Tibial nerve (tissue), 4 donors: ENCODE data around the gene ARL5B. TPM values are rescaled to one million over a fixed set of nuclear protein-coding genes. Genes with fewer than 3 reads are reported as not detected.
A peak's percentile ranks its signal among the peaks of the same experiment; 100 is the strongest.

Experiments
- DNase-seq, 2 donors: peaks; one replicate each; pipeline ENCODE4 v3.0.0-alpha.2; 2019; ENCODE audit warnings: low spot score in 2 of 2
- H3K27ac ChIP-seq, 4 donors: fragments of 200-600 bp; sonication (generic) in 3 of 4; one replicate each; pipeline ENCODE4 v1.5.1; 2017 to 2019; ENCODE audit warnings: mild to moderate bottlenecking in 1 of 4
- H3K27me3 ChIP-seq, 2 donors: fragments of 200-600 bp; sonication (generic) in 1 of 2; one replicate each; pipeline versions ENCODE4 v1.5.1 to v1.6.0; 2017 to 2019
- H3K36me3 ChIP-seq, 3 donors: fragments of 200-600 bp; sonication (generic); one replicate each; pipeline ENCODE4 v1.5.1; 2018 to 2019
- H3K4me1 ChIP-seq, 4 donors: fragments of 200-600 bp; sonication (generic) in 3 of 4; one replicate each; pipeline ENCODE4 v1.5.1; 2017 to 2019
- H3K4me3 ChIP-seq, 4 donors: fragments of 200-600 bp; sonication (generic) in 3 of 4; one replicate each; pipeline ENCODE4 v1.5.1; 2017 to 2019; ENCODE audit warnings: mild to moderate bottlenecking in 1 of 4, moderate library complexity in 1 of 4
- H3K9me3 ChIP-seq, 4 donors: fragments of 200-600 bp; sonication (generic) in 3 of 4; one replicate each; pipeline ENCODE4 v1.5.1; 2017 to 2019
- EP300 ChIP-seq, 2 donors: sonication (generic); formaldehyde crosslinking; IDR thresholded peaks; one replicate each; pipeline ENCODE4 v1.6.1; 2017; ENCODE audit warnings: antibody characterized with exemption in 2 of 2, mild to moderate bottlenecking in 1 of 2
- POLR2A ChIP-seq, 2 donors: fragments of 450-650 bp; IDR thresholded peaks; one replicate each; pipeline ENCODE4 v1.6.1; 2017; ENCODE audit warnings: antibody characterized with exemption in 2 of 2, mild to moderate bottlenecking in 2 of 2, moderate library complexity in 2 of 2
- WGBS, 2 donors: methylation state at CpG; one replicate each; pipeline ENCODE4 v1.1.5; 2018; 5-methylcytosine and 5-hydroxymethylcytosine counted together
- total RNA-seq, 4 donors: library from RNA; depleted of rRNA; stranded (reverse); fragments of >200 nt; gene quantifications; one replicate each; pipeline ENCODE4 v1.1.0, GENCODE V29; 2016
- TF ChIP-seq, protein P1 (sequence below), 5 experiments: fragments of 200-600 bp in 3 of 5; fragments of 450-650 bp in 2 of 5; sonication (generic) in 3 of 5; IDR thresholded peaks; one replicate each; pipeline ENCODE4 v1.5.1; 2016 to 2019; ENCODE audit warnings: antibody characterized with exemption in 5 of 5, mild to moderate bottlenecking in 3 of 5, moderate library complexity in 2 of 5

ARL5B gene
- total RNA-seq, 4 donors from 2014 or later, result 9.4 to 11.1 (median 9.6) TPM

DNA sequence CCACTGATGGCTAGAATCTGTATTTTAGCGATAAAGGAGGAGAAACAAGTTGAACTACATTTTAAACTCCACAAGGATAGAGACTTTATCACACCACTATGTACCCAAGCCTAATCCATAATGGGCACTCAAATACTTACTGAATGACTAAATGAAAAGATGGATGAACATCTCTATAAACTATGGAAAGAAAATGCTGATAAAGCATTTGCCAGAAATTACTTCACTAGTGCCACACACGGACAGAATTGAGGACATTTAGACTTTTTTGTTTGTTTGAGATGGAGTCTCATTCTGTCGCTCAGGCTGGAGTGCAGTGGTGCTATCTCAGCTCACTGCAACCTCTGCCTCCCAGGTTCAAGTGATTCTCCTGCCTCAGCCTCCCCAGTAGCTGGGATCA, 6.1 kb upstream of the ARL5B start:
- H3K9me3 ChIP-seq, result no peaks in the 10 kb centered on the region
- H3K27me3 ChIP-seq, result no peaks in the 10 kb centered on the region
- TF ChIP-seq, protein P1, sequence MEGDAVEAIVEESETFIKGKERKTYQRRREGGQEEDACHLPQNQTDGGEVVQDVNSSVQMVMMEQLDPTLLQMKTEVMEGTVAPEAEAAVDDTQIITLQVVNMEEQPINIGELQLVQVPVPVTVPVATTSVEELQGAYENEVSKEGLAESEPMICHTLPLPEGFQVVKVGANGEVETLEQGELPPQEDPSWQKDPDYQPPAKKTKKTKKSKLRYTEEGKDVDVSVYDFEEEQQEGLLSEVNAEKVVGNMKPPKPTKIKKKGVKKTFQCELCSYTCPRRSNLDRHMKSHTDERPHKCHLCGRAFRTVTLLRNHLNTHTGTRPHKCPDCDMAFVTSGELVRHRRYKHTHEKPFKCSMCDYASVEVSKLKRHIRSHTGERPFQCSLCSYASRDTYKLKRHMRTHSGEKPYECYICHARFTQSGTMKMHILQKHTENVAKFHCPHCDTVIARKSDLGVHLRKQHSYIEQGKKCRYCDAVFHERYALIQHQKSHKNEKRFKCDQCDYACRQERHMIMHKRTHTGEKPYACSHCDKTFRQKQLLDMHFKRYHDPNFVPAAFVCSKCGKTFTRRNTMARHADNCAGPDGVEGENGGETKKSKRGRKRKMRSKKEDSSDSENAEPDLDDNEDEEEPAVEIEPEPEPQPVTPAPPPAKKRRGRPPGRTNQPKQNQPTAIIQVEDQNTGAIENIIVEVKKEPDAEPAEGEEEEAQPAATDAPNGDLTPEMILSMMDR (IDR thresholded peaks at IDR 0.05), result no peak
- no peak for TF ChIP-seq EP300 (IDR thresholded peaks at IDR 0.05)
- no peak for TF ChIP-seq POLR2A (IDR thresholded peaks at IDR 0.05)
- H3K27ac ChIP-seq, result no peak overlapping the region
- H3K4me3 ChIP-seq, result no peak overlapping the region
- peaks cover 0 to 2% (median 0%) of the 10 kb centered on the region in 3 donors for H3K36me3 ChIP-seq
- WGBS, 2 donors, result 88 to 93% methylated on average over 3 of the region's 3 CpGs
- no peak for DNase-seq
- peaks cover 0 to 43% (median 22%) of the 10 kb centered on the region in 4 donors for H3K4me1 ChIP-seq

DNA sequence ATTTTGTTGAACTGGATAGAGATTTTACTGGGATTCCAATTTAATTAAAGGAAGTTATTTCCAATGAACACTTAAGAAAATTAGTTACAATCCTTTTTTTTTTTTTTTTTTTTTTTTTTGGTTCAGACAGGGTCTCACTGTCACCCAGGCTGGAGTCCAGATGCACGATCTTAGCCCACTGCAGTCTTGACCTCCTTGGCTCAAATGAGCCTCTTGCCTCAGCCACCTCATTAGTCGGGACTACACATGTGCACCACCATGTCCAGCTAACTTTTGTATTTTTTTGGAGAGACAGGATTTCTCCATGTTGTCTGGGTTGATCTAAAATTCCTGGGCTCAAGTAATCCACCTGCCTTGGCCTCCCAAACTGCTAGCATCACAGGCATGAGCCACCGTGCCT, 2.5 kb upstream of the ARL5B start:
- TF ChIP-seq POLR2A (IDR thresholded peaks at IDR 0.05) (no peak), EP300 (IDR thresholded peaks at IDR 0.05) (no peak)
- TF ChIP-seq, protein P1 (IDR thresholded peaks at IDR 0.05), result no peak
- H3K27me3 ChIP-seq, result no peaks in the 10 kb centered on the region
- H3K4me3 ChIP-seq, result no peak overlapping the region
- H3K27ac ChIP-seq, result no peak overlapping the region
- no peaks in the 10 kb centered on the region for H3K9me3 ChIP-seq
- DNase-seq, result no peak
- 60 to 74% methylated on average over 3 of the region's 3 CpGs for WGBS, 2 donors
- H3K4me1 ChIP-seq, result peaks cover 0 to 37% (median 17%) of the 10 kb centered on the region in 4 donors
- peaks cover 0 to 2% (median 0%) of the 10 kb centered on the region in 3 donors for H3K36me3 ChIP-seq

DNA sequence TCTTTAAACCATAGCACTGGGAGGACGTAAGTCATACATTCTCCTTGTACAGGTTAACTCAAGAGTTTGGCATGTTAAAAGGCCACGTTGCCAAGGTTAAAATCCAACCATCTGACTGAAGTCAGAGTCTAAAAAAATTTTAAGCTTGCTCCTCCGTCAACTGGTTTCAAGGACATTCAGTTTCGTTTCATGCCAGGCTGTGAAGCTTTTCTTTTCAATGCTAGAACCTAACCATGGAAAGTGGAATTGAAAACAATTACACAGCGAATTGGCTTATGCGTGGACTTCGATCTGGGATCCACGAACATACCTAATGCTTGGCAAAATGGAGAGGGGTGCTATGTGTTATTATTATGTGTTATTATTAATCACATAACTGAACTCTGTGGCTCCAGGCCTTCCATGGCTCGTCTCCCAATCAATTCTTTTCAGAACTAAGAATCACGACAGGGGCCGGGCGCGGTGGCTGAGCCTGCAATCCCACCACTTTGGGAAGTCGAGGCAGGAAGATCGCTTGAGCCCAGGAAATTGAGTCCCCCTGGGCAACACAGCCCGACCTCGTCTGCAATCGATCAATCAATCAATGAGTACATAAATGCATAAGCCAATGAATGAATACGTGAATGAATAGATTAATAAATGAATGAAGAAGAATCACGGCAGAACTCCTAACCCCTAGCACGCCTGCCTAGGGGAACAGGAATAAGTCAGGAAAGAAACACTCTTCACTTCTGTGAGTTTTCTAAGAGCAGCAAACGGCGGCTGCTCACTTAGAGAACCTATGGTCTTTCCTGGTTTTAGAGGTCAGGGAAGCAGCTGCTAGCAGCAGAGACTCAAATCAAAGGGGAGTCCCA, 733 bp upstream of the ARL5B start:
- TF ChIP-seq POLR2A (IDR thresholded peaks at IDR 0.05) (no peak), EP300 (IDR thresholded peaks at IDR 0.05) (no peak)
- TF ChIP-seq, protein P1 (IDR thresholded peaks at IDR 0.05), result no peak
- H3K27ac ChIP-seq, result peak overlapping the region; percentile 91 to 99 (median 96)
- no peaks in the 10 kb centered on the region for H3K27me3 ChIP-seq
- 14 to 19% methylated on average over 23 of the region's 23 CpGs for WGBS, 2 donors
- no peaks in the 10 kb centered on the region for H3K9me3 ChIP-seq
- peak in 1 of 2 donors; percentile 11 for DNase-seq
- peaks cover 0 to 37% (median 20%) of the 10 kb centered on the region in 4 donors for H3K4me1 ChIP-seq
- H3K36me3 ChIP-seq, result peaks cover 0 to 2% (median 0%) of the 10 kb centered on the region in 3 donors
- peak overlapping the region; percentile 75 to 97 (median 90) for H3K4me3 ChIP-seq

DNA sequence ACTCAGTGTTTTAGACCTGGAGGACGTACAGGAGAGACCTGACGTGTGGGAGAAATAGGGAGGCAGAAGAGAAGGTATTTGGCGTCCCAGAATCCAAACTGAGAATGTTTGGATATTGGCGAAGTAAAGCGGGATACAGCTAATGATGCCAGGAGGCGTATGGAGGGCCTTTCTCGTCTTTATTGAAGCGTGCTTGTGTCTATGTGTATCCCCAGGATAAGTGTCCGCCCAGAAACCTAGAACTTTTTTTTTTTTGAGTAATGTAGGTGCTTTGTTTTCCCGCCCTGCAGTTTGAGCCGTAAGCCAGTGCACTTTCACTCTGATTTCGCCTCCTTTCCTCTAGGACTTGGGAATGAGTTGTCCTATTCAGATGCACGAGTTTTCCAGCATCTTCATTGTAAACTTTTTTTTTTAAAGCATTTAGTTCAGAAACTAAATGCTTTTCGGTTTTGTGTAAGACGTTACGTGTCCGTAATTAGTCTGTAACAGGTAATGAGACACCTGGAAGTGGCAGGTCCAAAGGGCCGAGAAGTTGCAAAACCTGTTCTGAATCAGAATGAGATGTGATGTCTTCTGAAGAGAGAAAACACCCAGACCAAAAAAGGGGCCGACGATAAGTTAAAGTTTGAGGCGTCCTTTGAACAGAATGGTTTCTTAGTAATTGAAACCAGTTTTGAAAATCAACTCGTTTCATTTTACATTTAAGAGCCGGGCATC, 746 bp downstream of the ARL5B start:
- Histone ChIP-seq H3K27me3 (no peaks in the 10 kb centered on the region), H3K36me3 (no peaks in the 10 kb centered on the region), H3K4me1 (peaks cover 0 to 42% (median 20%) of the 10 kb centered on the region in 4 donors), H3K27ac (peak overlapping the region; percentile 91 to 99 (median 96)), H3K4me3 (peak overlapping the region; percentile 75 to 97 (median 90)), H3K9me3 (no peaks in the 10 kb centered on the region)
- no peak for DNase-seq
- 1 to 2% methylated on average over 23 of the region's 23 CpGs for WGBS, 2 donors
- no peak for TF ChIP-seq EP300 (IDR thresholded peaks at IDR 0.05)
- TF ChIP-seq, protein P1 (IDR thresholded peaks at IDR 0.05), result no peak
- TF ChIP-seq POLR2A (IDR thresholded peaks at IDR 0.05), result no peak
